HG03135 (cell line): ENCODE results near the gene CAPN10.
"Not testable (repeated sequence)": the region's sequence is repeated elsewhere in the genome, so short reads cannot be mapped to it uniquely, and the experiment has no call there.

Experiments
- ATAC-seq: cut with Tn5 transposase; IDR thresholded peaks from one replicate; pipeline ENCODE4 v1.9.1; 2021; ENCODE audit warnings: mild to moderate bottlenecking, moderate library complexity; ENCODE audit not compliant: unreplicated experiment

The CAPN10 gene

GRCh38 chr2:240563231-240563630 lies 23.3 kb upstream of the CAPN10 start:
- ATAC-seq, result not testable (repeated sequence)

GRCh38 chr2:240563951-240564560 lies 22.5 kb upstream of the CAPN10 start:
- ATAC-seq, result no peak

GRCh38 chr2:240564561-240565332 lies 21.8 kb upstream of the CAPN10 start:
- ATAC-seq, result no peak

- ATAC-seq, result peak; percentile 24
Observed at GRCh38 chr2:240565333-240566202, 21.0 kb upstream of the CAPN10 start.

- peak; percentile 46 for ATAC-seq
Observed at GRCh38 chr2:240566203-240567136, 20.1 kb upstream of the CAPN10 start.

- no peak for ATAC-seq
Observed at GRCh38 chr2:240567137-240567871, 19.2 kb upstream of the CAPN10 start.

- peak; percentile 43 for ATAC-seq
Observed at GRCh38 chr2:240567872-240568677, 18.5 kb upstream of the CAPN10 start, which contains the start of gene RNPEPL1. Gene RNPEPL1 (plus strand): TSS chr2:240568484. CDS start chr2:240568587, 103 bp downstream.

GRCh38 chr2:240568678-240569522 lies 17.6 kb upstream of the CAPN10 start:
- ATAC-seq, result peak; percentile 20

GRCh38 chr2:240569523-240569997 lies 17.0 kb upstream of the CAPN10 start:
- no peak for ATAC-seq

GRCh38 chr2:240569998-240570530 lies 16.5 kb upstream of the CAPN10 start:
- ATAC-seq, result no peak

GRCh38 chr2:240570531-240571313 lies 15.8 kb upstream of the CAPN10 start:
- no peak for ATAC-seq

- ATAC-seq, result no peak
Observed at GRCh38 chr2:240571314-240571973, 15.1 kb upstream of the CAPN10 start.

GRCh38 chr2:240572141-240573031 lies 14.1 kb upstream of the CAPN10 start:
- ATAC-seq, result no peak

GRCh38 chr2:240573071-240573515 lies 13.4 kb upstream of the CAPN10 start:
- ATAC-seq, result no peak
